ENCODE results near the gene VPS51. TPM values are rescaled to one million over a fixed set of nuclear protein-coding genes. Genes with fewer than 3 reads are reported as not detected.

Gene VPS51
- total RNA-seq, 4 donors from 2014 or later, result 185 to 414 (median 237) TPM

GRCh38 chr11:65112546-65113360, 16.7 kb downstream of the VPS51 start:
- intact Hi-C loops (cut with DNase I), result loop anchor here (5.0 kb wide), 1 partner anchor 100 kb away; the partner anchor contains the start of gene ARL2
- Histone ChIP-seq H3K4me3 (peak overlapping the region; percentile 52 to 65 (median 58)), H3K27ac (replicated peaks in 1 of 4) (peak overlapping the region; percentile 77 to 87 (median 84)), H3K4me1 (peaks cover 51 to 62% (median 55%) of the 10 kb centered on the region in 4 donors), H3K27me3 (no peaks in the 10 kb centered on the region), H3K9me3 (no peaks in the 10 kb centered on the region), H3K36me3 (peaks cover 17 to 45% (median 34%) of the 10 kb centered on the region in 4 donors)
- no peak for DNase-seq (ENCODE audit: extremely low spot score)
- 0% methylated on average over 2 of the region's 57 CpGs for WGBS
- TF ChIP-seq POLR2AphosphoS5 (IDR thresholded peaks at IDR 0.05) (peak; percentile 56 to 64), EP300 (IDR thresholded peaks at IDR 0.05) (no peak), POLR2A (IDR thresholded peaks at IDR 0.05; ENCODE audit: low read depth) (no peak)
- TF ChIP-seq, protein P1, sequence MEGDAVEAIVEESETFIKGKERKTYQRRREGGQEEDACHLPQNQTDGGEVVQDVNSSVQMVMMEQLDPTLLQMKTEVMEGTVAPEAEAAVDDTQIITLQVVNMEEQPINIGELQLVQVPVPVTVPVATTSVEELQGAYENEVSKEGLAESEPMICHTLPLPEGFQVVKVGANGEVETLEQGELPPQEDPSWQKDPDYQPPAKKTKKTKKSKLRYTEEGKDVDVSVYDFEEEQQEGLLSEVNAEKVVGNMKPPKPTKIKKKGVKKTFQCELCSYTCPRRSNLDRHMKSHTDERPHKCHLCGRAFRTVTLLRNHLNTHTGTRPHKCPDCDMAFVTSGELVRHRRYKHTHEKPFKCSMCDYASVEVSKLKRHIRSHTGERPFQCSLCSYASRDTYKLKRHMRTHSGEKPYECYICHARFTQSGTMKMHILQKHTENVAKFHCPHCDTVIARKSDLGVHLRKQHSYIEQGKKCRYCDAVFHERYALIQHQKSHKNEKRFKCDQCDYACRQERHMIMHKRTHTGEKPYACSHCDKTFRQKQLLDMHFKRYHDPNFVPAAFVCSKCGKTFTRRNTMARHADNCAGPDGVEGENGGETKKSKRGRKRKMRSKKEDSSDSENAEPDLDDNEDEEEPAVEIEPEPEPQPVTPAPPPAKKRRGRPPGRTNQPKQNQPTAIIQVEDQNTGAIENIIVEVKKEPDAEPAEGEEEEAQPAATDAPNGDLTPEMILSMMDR (IDR thresholded peaks at IDR 0.05), result peak; percentile 83 to 90 (median 85)

DNA sequence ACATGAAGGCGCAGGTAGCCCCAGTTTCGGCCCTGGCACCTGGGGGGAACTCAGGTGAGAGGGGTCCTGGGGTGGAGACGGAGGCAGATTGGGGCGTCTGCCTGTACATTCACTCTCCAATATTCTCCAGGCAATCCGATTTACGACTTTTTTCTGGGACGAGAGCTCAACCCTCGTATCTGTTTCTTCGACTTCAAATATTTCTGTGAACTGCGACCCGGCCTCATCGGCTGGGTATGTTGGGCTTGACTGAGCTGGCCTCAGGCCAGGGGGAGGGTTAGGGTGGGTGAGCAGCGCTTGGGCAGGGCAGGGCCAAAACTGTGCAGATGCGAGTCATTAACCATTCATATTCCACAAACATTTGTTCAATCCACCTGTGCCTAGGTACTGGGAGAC, 17.3 kb downstream of the VPS51 start:
- peak overlapping the region in 2 of 4 donors; percentile 77 to 87 for H3K27ac ChIP-seq (replicated peaks in 1 of 4)
- WGBS, result 9% methylated on average over 14 of the region's 14 CpGs
- intact Hi-C loops (cut with DNase I), result loop anchor here (5.0 kb wide), 1 partner anchor 101 kb away; the partner anchor contains the start of gene ARL2

GRCh38 chr11:65113839-65114238, 17.8 kb downstream of the VPS51 start:
- no peak for DNase-seq (ENCODE audit: extremely low spot score)
- Histone ChIP-seq H3K9me3 (no peaks in the 10 kb centered on the region), H3K4me1 (peaks cover 55 to 69% (median 60%) of the 10 kb centered on the region in 4 donors), H3K36me3 (peaks cover 6 to 44% (median 31%) of the 10 kb centered on the region in 4 donors), H3K4me3 (no peak overlapping the region), H3K27me3 (no peaks in the 10 kb centered on the region), H3K27ac (replicated peaks in 1 of 4) (no peak overlapping the region)
- no peak for TF ChIP-seq EP300 (IDR thresholded peaks at IDR 0.05)
- 72% methylated on average over 6 of the region's 6 CpGs for WGBS
- intact Hi-C loops (cut with DNase I), result loop anchor here (5.0 kb wide), 1 partner anchor 102 kb away; the partner anchor contains the start of gene ARL2

More for the DNA sequence above, 17.3 kb downstream of the VPS51 start:
- H3K36me3 ChIP-seq, result peaks cover 11 to 44% (median 31%) of the 10 kb centered on the region in 4 donors
- H3K9me3 ChIP-seq, result no peaks in the 10 kb centered on the region
- H3K4me3 ChIP-seq, result peak overlapping the region; percentile 52 to 65 (median 58)
- H3K4me1 ChIP-seq, result peaks cover 55 to 68% (median 60%) of the 10 kb centered on the region in 4 donors
- TF ChIP-seq EP300 (IDR thresholded peaks at IDR 0.05) (no peak), POLR2A (IDR thresholded peaks at IDR 0.05; ENCODE audit: low read depth) (no peak), POLR2AphosphoS5 (IDR thresholded peaks at IDR 0.05) (no peak)
- TF ChIP-seq, protein P1 (IDR thresholded peaks at IDR 0.05), result no peak
- H3K27me3 ChIP-seq, result no peaks in the 10 kb centered on the region
- no peak for DNase-seq (ENCODE audit: extremely low spot score)

DNA sequence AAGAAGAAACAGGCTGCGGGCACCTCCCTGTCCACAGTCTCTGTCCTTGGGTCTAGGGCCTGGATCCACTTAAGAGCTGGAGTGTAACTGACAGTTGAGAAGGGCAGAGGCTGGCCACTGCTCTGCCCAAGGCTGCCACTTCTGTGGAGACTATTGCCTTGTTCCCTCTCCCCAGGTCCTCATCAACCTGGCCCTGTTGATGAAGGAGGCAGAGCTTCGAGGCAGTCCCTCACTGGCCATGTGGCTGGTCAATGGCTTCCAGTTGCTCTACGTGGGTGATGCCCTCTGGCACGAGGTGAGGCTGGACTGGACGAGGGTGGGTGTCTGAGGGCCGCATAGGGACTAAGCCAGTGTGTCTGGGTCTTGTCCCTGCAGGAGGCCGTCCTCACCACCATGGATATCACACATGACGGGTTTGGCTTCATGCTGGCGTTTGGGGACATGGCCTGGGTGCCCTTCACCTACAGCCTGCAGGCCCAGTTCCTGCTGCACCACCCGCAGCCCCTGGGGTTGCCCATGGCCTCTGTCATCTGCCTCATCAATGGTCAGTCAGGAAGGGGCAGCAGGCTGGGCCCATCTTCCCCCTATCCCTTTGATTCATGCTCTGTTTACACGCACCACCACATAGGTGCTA, 18.6 kb downstream of the VPS51 start:
- Histone ChIP-seq H3K27ac (replicated peaks in 1 of 4) (no peak overlapping the region), H3K36me3 (peaks cover 2 to 44% (median 31%) of the 10 kb centered on the region in 4 donors), H3K9me3 (no peaks in the 10 kb centered on the region), H3K27me3 (no peaks in the 10 kb centered on the region), H3K4me3 (no peak overlapping the region), H3K4me1 (peaks cover 55 to 69% (median 60%) of the 10 kb centered on the region in 4 donors)
- TF ChIP-seq POLR2AphosphoS5 (IDR thresholded peaks at IDR 0.05) (no peak), EP300 (IDR thresholded peaks at IDR 0.05) (no peak), POLR2A (IDR thresholded peaks at IDR 0.05; ENCODE audit: low read depth) (no peak)
- TF ChIP-seq, protein P1 (IDR thresholded peaks at IDR 0.05), result no peak
- intact Hi-C loops (cut with DNase I), result loop anchor here (5.0 kb wide), 2 partner anchors 102 to 192 kb away; partner anchors contain the start of genes ARL2 and PPP2R5B
- DNase-seq (ENCODE audit: extremely low spot score), result no peak
- WGBS, result 95% methylated on average over 2 of the region's 11 CpGs

Measured in esophagus muscularis mucosa (tissue), 4 donors.